ENCODE data around the gene BMERB1.
"Not testable (repeated sequence)": the region's sequence is repeated elsewhere in the genome, so short reads cannot be mapped to it uniquely, and the experiment has no call there.

Gene BMERB1

GRCh38 chr16:15592324-15592723 lies 157.9 kb downstream of the BMERB1 start:
- no peak for DNase-seq (ENCODE audit: low read depth, low spot score)

- DNase-seq (ENCODE audit: low read depth, low spot score): no peak
These were observed 158.8 kb downstream of the BMERB1 start for GRCh38 chr16:15593235-15593634.

- DNase-seq (ENCODE audit: low read depth, low spot score): no peak
These were observed 160.4 kb downstream of the BMERB1 start for GRCh38 chr16:15594711-15595320.

- no peak for DNase-seq (ENCODE audit: low read depth, low spot score)
These were observed 162.7 kb downstream of the BMERB1 start for GRCh38 chr16:15597135-15597534.

- DNase-seq (ENCODE audit: low read depth, low spot score): no peak
These were observed 163.6 kb downstream of the BMERB1 start for GRCh38 chr16:15597822-15598647.

- DNase-seq (ENCODE audit: low read depth, low spot score): no peak
These were observed 164.3 kb downstream of the BMERB1 start for GRCh38 chr16:15598648-15599190.

- DNase-seq (ENCODE audit: low read depth, low spot score): no peak
These were observed 165.1 kb downstream of the BMERB1 start for GRCh38 chr16:15599303-15600070.

- DNase-seq (ENCODE audit: low read depth, low spot score): no peak
These were observed 167.0 kb downstream of the BMERB1 start for GRCh38 chr16:15601212-15601879.

- DNase-seq (ENCODE audit: low read depth, low spot score): no peak
These were observed 168.1 kb downstream of the BMERB1 start for GRCh38 chr16:15602285-15603044.

- peak; percentile 26 for DNase-seq (ENCODE audit: low read depth, low spot score)
These were observed 170.4 kb downstream of the BMERB1 start for GRCh38 chr16:15604460-15605440.

- no peak for DNase-seq (ENCODE audit: low read depth, low spot score)
These were observed 171.6 kb downstream of the BMERB1 start for GRCh38 chr16:15605839-15606517.

GRCh38 chr16:15606518-15607220 lies 172.3 kb downstream of the BMERB1 start:
- no peak for DNase-seq (ENCODE audit: low read depth, low spot score)

GRCh38 chr16:15607221-15607699 lies 172.9 kb downstream of the BMERB1 start:
- DNase-seq (ENCODE audit: low read depth, low spot score): not testable (repeated sequence)

- DNase-seq (ENCODE audit: low read depth, low spot score): peak; percentile 59
These were observed 173.5 kb downstream of the BMERB1 start for GRCh38 chr16:15607700-15608396.

GRCh38 chr16:15608398-15609285 lies 174.3 kb downstream of the BMERB1 start:
- no peak for DNase-seq (ENCODE audit: low read depth, low spot score)

GRCh38 chr16:15609286-15609649 lies 174.9 kb downstream of the BMERB1 start:
- no peak for DNase-seq (ENCODE audit: low read depth, low spot score)

All from astrocyte of the hippocampus (primary cell).